ENCODE data around the gene TSNAXIP1. TPM values are rescaled to one million over a fixed set of nuclear protein-coding genes. Genes with fewer than 3 reads are reported as not detected.

TSNAXIP1 gene
- polyA plus RNA-seq, 1 donor (not counting 4 experiments of a cell fraction or from before 2014, with no cell fraction given), result 0.54 TPM

GRCh38 chr16:67764158-67764667 is 42.5 kb upstream of the TSNAXIP1 start:
- no peak for TF ChIP-seq EZH2 (IDR thresholded peaks at IDR 0.05; ENCODE audit: low read length)
- TF ChIP-seq, protein P1, sequence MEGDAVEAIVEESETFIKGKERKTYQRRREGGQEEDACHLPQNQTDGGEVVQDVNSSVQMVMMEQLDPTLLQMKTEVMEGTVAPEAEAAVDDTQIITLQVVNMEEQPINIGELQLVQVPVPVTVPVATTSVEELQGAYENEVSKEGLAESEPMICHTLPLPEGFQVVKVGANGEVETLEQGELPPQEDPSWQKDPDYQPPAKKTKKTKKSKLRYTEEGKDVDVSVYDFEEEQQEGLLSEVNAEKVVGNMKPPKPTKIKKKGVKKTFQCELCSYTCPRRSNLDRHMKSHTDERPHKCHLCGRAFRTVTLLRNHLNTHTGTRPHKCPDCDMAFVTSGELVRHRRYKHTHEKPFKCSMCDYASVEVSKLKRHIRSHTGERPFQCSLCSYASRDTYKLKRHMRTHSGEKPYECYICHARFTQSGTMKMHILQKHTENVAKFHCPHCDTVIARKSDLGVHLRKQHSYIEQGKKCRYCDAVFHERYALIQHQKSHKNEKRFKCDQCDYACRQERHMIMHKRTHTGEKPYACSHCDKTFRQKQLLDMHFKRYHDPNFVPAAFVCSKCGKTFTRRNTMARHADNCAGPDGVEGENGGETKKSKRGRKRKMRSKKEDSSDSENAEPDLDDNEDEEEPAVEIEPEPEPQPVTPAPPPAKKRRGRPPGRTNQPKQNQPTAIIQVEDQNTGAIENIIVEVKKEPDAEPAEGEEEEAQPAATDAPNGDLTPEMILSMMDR (optimal IDR thresholded peaks at IDR 0.05 in 1 of 3, IDR thresholded peaks at IDR 0.05 in 1 of 3, conservative IDR thresholded peaks at IDR 0.05 in 1 of 3; ENCODE audit: extremely low read depth in 1 of 3, insufficient read depth in 2 of 3, low read length in 3 of 3), result no peak
- H3K27me3 ChIP-seq (ENCODE audit: control insufficient read depth, extremely low read depth, insufficient read depth, low read length), result no peaks in the 10 kb centered on the region
- no peaks in the 10 kb centered on the region for H3K9me3 ChIP-seq (ENCODE audit: control insufficient read depth, low read depth, low read length)
- peaks cover 5% of the 10 kb centered on the region for H3K4me1 ChIP-seq (ENCODE audit: control insufficient read depth, extremely low read depth, insufficient read depth, low read length)
- peaks cover 6% of the 10 kb centered on the region for H4K20me1 ChIP-seq (ENCODE audit: control insufficient read depth, extremely low read depth, insufficient read depth, low read length)
- no peak for FAIRE-seq
- no peak overlapping the region for H3K9ac ChIP-seq (ENCODE audit: control insufficient read depth, extremely low read depth, insufficient read depth, low read length)
- H3K27ac ChIP-seq (ENCODE audit: control insufficient read depth, insufficient read depth, low read length), result no peak overlapping the region
- H3K4me2 ChIP-seq (ENCODE audit: control insufficient read depth, extremely low read depth, insufficient read depth, low read depth, low read length), result no peak overlapping the region
- no peaks in the 10 kb centered on the region for H3K9me1 ChIP-seq (ENCODE audit: control insufficient read depth, extremely low read depth, insufficient read depth, low read length)
- H3K36me3 ChIP-seq (ENCODE audit: control insufficient read depth in 2 of 2, extremely low read depth in 1 of 2, insufficient read depth in 2 of 2, low read length in 2 of 2), result peaks cover 4 to 7% of the 10 kb centered on the region in 2 experiments
- dilution Hi-C loops (cut with MboI; ENCODE audit: extremely low pct_ligation_motif_present, low sequenced_read_pairs), result no loop called here
- no peak overlapping the region for H3K4me3 ChIP-seq (ENCODE audit: control insufficient read depth in 2 of 3, extremely low read depth in 1 of 3, insufficient read depth in 2 of 3, low read depth in 1 of 3, low read length in 3 of 3)
- H3K79me2 ChIP-seq (ENCODE audit: control insufficient read depth, insufficient read depth, low read length), result no peaks in the 10 kb centered on the region
- H2AFZ ChIP-seq (ENCODE audit: control insufficient read depth, low read length), result no peak overlapping the region
- DNase-seq (ENCODE audit: low read depth, low spot score), result no peak

- TF ChIP-seq, protein P1 (optimal IDR thresholded peaks at IDR 0.05 in 1 of 3, IDR thresholded peaks at IDR 0.05 in 1 of 3, conservative IDR thresholded peaks at IDR 0.05 in 1 of 3; ENCODE audit: extremely low read depth in 1 of 3, insufficient read depth in 2 of 3, low read length in 3 of 3), result no peak
- TF ChIP-seq EZH2 (IDR thresholded peaks at IDR 0.05; ENCODE audit: low read length), result no peak
- H3K27me3 ChIP-seq (ENCODE audit: control insufficient read depth, extremely low read depth, insufficient read depth, low read length), result no peaks in the 10 kb centered on the region
- FAIRE-seq (no peak), DNase-seq (ENCODE audit: low read depth, low spot score) (no peak)
- no peak overlapping the region for H3K9ac ChIP-seq (ENCODE audit: control insufficient read depth, extremely low read depth, insufficient read depth, low read length)
- H3K4me3 ChIP-seq (ENCODE audit: control insufficient read depth in 2 of 3, extremely low read depth in 1 of 3, insufficient read depth in 2 of 3, low read depth in 1 of 3, low read length in 3 of 3), result no peak overlapping the region
- peaks cover 3% of the 10 kb centered on the region for H4K20me1 ChIP-seq (ENCODE audit: control insufficient read depth, extremely low read depth, insufficient read depth, low read length)
- no peak overlapping the region for H2AFZ ChIP-seq (ENCODE audit: control insufficient read depth, low read length)
- no peaks in the 10 kb centered on the region for H3K4me1 ChIP-seq (ENCODE audit: control insufficient read depth, extremely low read depth, insufficient read depth, low read length)
- H3K79me2 ChIP-seq (ENCODE audit: control insufficient read depth, insufficient read depth, low read length), result no peaks in the 10 kb centered on the region
- H3K27ac ChIP-seq (ENCODE audit: control insufficient read depth, insufficient read depth, low read length), result no peak overlapping the region
- H3K4me2 ChIP-seq (ENCODE audit: control insufficient read depth, extremely low read depth, insufficient read depth, low read depth, low read length), result no peak overlapping the region
- peaks cover 7% of the 10 kb centered on the region in 2 experiments for H3K36me3 ChIP-seq (ENCODE audit: control insufficient read depth in 2 of 2, extremely low read depth in 1 of 2, insufficient read depth in 2 of 2, low read length in 2 of 2)
- no peaks in the 10 kb centered on the region for H3K9me3 ChIP-seq (ENCODE audit: control insufficient read depth, low read depth, low read length)
- H3K9me1 ChIP-seq (ENCODE audit: control insufficient read depth, extremely low read depth, insufficient read depth, low read length), result no peaks in the 10 kb centered on the region
- dilution Hi-C loops (cut with MboI; ENCODE audit: extremely low pct_ligation_motif_present, low sequenced_read_pairs), result no loop called here
Measured at GRCh38 chr16:67766291-67766690, 40.4 kb upstream of the TSNAXIP1 start.
